Measurements from ENCODE around the gene SKAP2. TPM values are rescaled to one million over a fixed set of nuclear protein-coding genes. Genes with fewer than 3 reads are reported as not detected.

Gene SKAP2
- total RNA-seq, 1 donor from 2014 or later, result 46.4 TPM

- H3K27ac Mint-ChIP-seq, result no peak overlapping the region
- DNase-seq (ENCODE audit: low spot score, unreplicated experiment), result no peak
- peaks cover 5% of the 10 kb centered on the region for H3K27me3 Mint-ChIP-seq
- no peaks in the 10 kb centered on the region for H3K36me3 Mint-ChIP-seq (ENCODE audit: insufficient read depth)
- H3K4me3 Mint-ChIP-seq (ENCODE audit: low read depth), result no peak overlapping the region
- H3K4me1 Mint-ChIP-seq (ENCODE audit: low read depth), result peaks cover 21% of the 10 kb centered on the region
- no peaks in the 10 kb centered on the region for H3K9me3 Mint-ChIP-seq (ENCODE audit: low read depth)
- no peak for TF ChIP-seq CTCF (IDR thresholded peaks at IDR 0.05; ENCODE audit: unreplicated experiment)
Observed at GRCh38 chr7:26655781-26656180, 208.6 kb downstream of the SKAP2 start.

GRCh38 chr7:26653430-26654399 is 210.7 kb downstream of the SKAP2 start:
- no peak for DNase-seq (ENCODE audit: low spot score, unreplicated experiment)

GRCh38 chr7:26652401-26653100 is 211.8 kb downstream of the SKAP2 start:
- Mint-ChIP-seq H3K4me1 (ENCODE audit: low read depth) (peaks cover 9% of the 10 kb centered on the region), H3K9me3 (ENCODE audit: low read depth) (no peaks in the 10 kb centered on the region), H3K27me3 (peaks cover 3% of the 10 kb centered on the region), H3K36me3 (ENCODE audit: insufficient read depth) (no peaks in the 10 kb centered on the region), H3K27ac (no peak overlapping the region), H3K4me3 (ENCODE audit: low read depth) (no peak overlapping the region)
- DNase-seq (ENCODE audit: low spot score, unreplicated experiment), result no peak
- TF ChIP-seq CTCF (IDR thresholded peaks at IDR 0.05; ENCODE audit: unreplicated experiment), result no peak

More at GRCh38 chr7:26653430-26654399, 210.7 kb downstream of the SKAP2 start:
- H3K27ac Mint-ChIP-seq, result no peak overlapping the region
- H3K36me3 Mint-ChIP-seq (ENCODE audit: insufficient read depth), result no peaks in the 10 kb centered on the region
- TF ChIP-seq CTCF (IDR thresholded peaks at IDR 0.05; ENCODE audit: unreplicated experiment), result no peak
- H3K4me3 Mint-ChIP-seq (ENCODE audit: low read depth), result no peak overlapping the region
- peaks cover 17% of the 10 kb centered on the region for H3K4me1 Mint-ChIP-seq (ENCODE audit: low read depth)
- H3K9me3 Mint-ChIP-seq (ENCODE audit: low read depth), result no peaks in the 10 kb centered on the region
- peaks cover 5% of the 10 kb centered on the region for H3K27me3 Mint-ChIP-seq

- no peaks in the 10 kb centered on the region for H3K27me3 Mint-ChIP-seq
- H3K36me3 Mint-ChIP-seq (ENCODE audit: insufficient read depth), result no peaks in the 10 kb centered on the region
- no peak overlapping the region for H3K27ac Mint-ChIP-seq
- H3K9me3 Mint-ChIP-seq (ENCODE audit: low read depth), result no peaks in the 10 kb centered on the region
- H3K4me3 Mint-ChIP-seq (ENCODE audit: low read depth), result no peak overlapping the region
- DNase-seq (ENCODE audit: low spot score, unreplicated experiment), result no peak
- no peak for TF ChIP-seq CTCF (IDR thresholded peaks at IDR 0.05; ENCODE audit: unreplicated experiment)
- H3K4me1 Mint-ChIP-seq (ENCODE audit: low read depth), result peaks cover 9% of the 10 kb centered on the region
Observed at GRCh38 chr7:26650103-26650502, 214.3 kb downstream of the SKAP2 start.

- no peak for TF ChIP-seq CTCF (IDR thresholded peaks at IDR 0.05; ENCODE audit: unreplicated experiment)
- Mint-ChIP-seq H3K36me3 (ENCODE audit: insufficient read depth) (no peaks in the 10 kb centered on the region), H3K9me3 (ENCODE audit: low read depth) (no peaks in the 10 kb centered on the region), H3K4me3 (ENCODE audit: low read depth) (no peak overlapping the region), H3K4me1 (ENCODE audit: low read depth) (peaks cover 9% of the 10 kb centered on the region), H3K27me3 (no peaks in the 10 kb centered on the region), H3K27ac (no peak overlapping the region)
- no peak for DNase-seq (ENCODE audit: low spot score, unreplicated experiment)
Observed at GRCh38 chr7:26649388-26649787, 215.0 kb downstream of the SKAP2 start.
